ENCODE data around the gene TCEAL7.
A peak's percentile ranks its signal among the peaks of the same experiment; 100 is the strongest.

TCEAL7 gene

GRCh38 chrX:103311399-103311780 lies 18.6 kb upstream of the TCEAL7 start:
- Mint-ChIP-seq H3K36me3 (ENCODE audit: low read depth) (peaks cover 8% of the 10 kb centered on the region), H3K4me1 (peaks cover 6% of the 10 kb centered on the region), H3K4me3 (peak overlapping the region; percentile 86), H3K9me3 (peaks cover 8% of the 10 kb centered on the region), H3K27me3 (ENCODE audit: low read depth, poor library complexity) (peaks cover 5% of the 10 kb centered on the region), H3K27ac (no peak overlapping the region)
- TF ChIP-seq, protein P1, sequence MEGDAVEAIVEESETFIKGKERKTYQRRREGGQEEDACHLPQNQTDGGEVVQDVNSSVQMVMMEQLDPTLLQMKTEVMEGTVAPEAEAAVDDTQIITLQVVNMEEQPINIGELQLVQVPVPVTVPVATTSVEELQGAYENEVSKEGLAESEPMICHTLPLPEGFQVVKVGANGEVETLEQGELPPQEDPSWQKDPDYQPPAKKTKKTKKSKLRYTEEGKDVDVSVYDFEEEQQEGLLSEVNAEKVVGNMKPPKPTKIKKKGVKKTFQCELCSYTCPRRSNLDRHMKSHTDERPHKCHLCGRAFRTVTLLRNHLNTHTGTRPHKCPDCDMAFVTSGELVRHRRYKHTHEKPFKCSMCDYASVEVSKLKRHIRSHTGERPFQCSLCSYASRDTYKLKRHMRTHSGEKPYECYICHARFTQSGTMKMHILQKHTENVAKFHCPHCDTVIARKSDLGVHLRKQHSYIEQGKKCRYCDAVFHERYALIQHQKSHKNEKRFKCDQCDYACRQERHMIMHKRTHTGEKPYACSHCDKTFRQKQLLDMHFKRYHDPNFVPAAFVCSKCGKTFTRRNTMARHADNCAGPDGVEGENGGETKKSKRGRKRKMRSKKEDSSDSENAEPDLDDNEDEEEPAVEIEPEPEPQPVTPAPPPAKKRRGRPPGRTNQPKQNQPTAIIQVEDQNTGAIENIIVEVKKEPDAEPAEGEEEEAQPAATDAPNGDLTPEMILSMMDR (IDR thresholded peaks at IDR 0.05): no peak
- DNase-seq: no peak

DNA sequence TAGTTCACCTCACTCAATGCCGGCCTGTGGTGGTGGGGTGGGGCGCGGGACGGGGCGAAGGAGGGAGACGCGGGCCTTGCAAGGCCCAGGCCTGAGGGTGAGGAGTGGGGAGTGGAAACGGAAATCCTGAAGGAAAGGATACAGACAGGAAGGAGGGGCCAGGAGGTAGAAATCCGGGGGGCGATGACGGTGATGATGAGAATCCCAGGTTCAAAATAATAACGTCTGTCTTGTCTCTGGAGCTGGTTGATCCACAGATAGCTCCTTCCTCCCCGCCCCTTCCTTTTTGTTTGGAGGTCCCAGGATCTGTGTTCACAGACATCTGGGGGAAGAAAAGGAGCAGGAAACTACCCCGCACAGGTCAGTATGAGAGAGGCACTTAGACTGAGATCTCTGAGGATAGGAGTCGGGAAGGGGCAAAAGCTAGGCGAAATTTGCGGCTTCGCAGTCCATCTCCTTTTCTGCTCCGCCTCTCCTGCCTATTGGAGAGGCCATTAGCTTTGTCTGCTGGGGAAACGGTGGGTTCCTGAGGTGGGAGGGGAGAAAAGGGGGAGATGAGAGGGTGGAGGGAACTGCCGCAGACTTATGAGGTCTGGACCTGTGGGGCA lies 746 bp downstream of the TCEAL7 start:
- Mint-ChIP-seq H3K27me3 (ENCODE audit: low read depth, poor library complexity) (no peaks in the 10 kb centered on the region), H3K4me1 (peaks cover 34% of the 10 kb centered on the region), H3K9me3 (peaks cover 13% of the 10 kb centered on the region), H3K36me3 (ENCODE audit: low read depth) (no peaks in the 10 kb centered on the region), H3K4me3 (peak overlapping the region; percentile 83), H3K27ac (peak overlapping the region; percentile 89)
- peak; percentile 28 for DNase-seq
- TF ChIP-seq, protein P1 (IDR thresholded peaks at IDR 0.05): no peak

- H3K36me3 Mint-ChIP-seq (ENCODE audit: low read depth): no peaks in the 10 kb centered on the region
- TF ChIP-seq, protein P1 (IDR thresholded peaks at IDR 0.05): no peak
- peaks cover 2% of the 10 kb centered on the region for H3K27me3 Mint-ChIP-seq (ENCODE audit: low read depth, poor library complexity)
- no peak overlapping the region for H3K27ac Mint-ChIP-seq
- no peaks in the 10 kb centered on the region for H3K4me1 Mint-ChIP-seq
- no peak overlapping the region for H3K4me3 Mint-ChIP-seq
- no peaks in the 10 kb centered on the region for H3K9me3 Mint-ChIP-seq
- DNase-seq: no peak
Observed at GRCh38 chrX:103338663-103339062, 8.6 kb downstream of the TCEAL7 start.

- DNase-seq: peak; percentile 36
- Mint-ChIP-seq H3K27me3 (ENCODE audit: low read depth, poor library complexity) (peaks cover 12% of the 10 kb centered on the region), H3K9me3 (peaks cover 10% of the 10 kb centered on the region), H3K4me1 (peaks cover 15% of the 10 kb centered on the region), H3K4me3 (no peak overlapping the region), H3K36me3 (ENCODE audit: low read depth) (no peaks in the 10 kb centered on the region), H3K27ac (no peak overlapping the region)
- TF ChIP-seq, protein P1 (IDR thresholded peaks at IDR 0.05): peak; percentile 58
Observed at GRCh38 chrX:103343105-103343504, 13.1 kb downstream of the TCEAL7 start.

DNA sequence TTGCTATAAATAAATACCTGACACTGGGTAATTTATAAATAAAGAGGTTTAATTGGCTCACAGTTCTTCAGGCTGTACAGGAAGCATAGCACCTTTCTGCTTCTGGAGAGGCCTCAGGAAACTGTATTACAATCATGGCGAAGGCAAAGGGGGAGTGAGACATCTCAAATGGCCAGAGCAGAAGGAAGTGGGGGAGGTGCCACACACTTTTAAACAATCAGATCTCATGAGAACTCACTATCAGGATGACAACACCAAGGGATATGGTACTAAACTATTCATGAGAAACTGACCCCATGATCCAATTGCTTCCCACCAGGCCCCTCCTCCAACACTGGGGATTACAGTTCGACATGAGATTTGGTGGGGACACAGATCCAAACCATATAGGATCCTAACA lies 14.6 kb downstream of the TCEAL7 start:
- Mint-ChIP-seq H3K4me3 (no peak overlapping the region), H3K9me3 (peaks cover 15% of the 10 kb centered on the region), H3K27me3 (ENCODE audit: low read depth, poor library complexity) (peaks cover 20% of the 10 kb centered on the region), H3K36me3 (ENCODE audit: low read depth) (no peaks in the 10 kb centered on the region), H3K27ac (no peak overlapping the region), H3K4me1 (peaks cover 19% of the 10 kb centered on the region)
- TF ChIP-seq, protein P1 (IDR thresholded peaks at IDR 0.05): no peak
- no peak for DNase-seq

- DNase-seq: no peak
- Mint-ChIP-seq H3K9me3 (peaks cover 15% of the 10 kb centered on the region), H3K4me3 (peak overlapping the region; percentile 19)
Observed at GRCh38 chrX:103347682-103348397, 17.8 kb downstream of the TCEAL7 start.

More at GRCh38 chrX:103347682-103348397, 17.8 kb downstream of the TCEAL7 start:
- Mint-ChIP-seq H3K27me3 (ENCODE audit: low read depth, poor library complexity) (peaks cover 25% of the 10 kb centered on the region), H3K36me3 (ENCODE audit: low read depth) (no peaks in the 10 kb centered on the region), H3K27ac (no peak overlapping the region), H3K4me1 (peaks cover 32% of the 10 kb centered on the region)
- TF ChIP-seq, protein P1 (IDR thresholded peaks at IDR 0.05): no peak

Measured in nephron progenitor cell (in vitro differentiated cells).